ENCODE data around the gene ATG7.

ATG7 gene

DNA sequence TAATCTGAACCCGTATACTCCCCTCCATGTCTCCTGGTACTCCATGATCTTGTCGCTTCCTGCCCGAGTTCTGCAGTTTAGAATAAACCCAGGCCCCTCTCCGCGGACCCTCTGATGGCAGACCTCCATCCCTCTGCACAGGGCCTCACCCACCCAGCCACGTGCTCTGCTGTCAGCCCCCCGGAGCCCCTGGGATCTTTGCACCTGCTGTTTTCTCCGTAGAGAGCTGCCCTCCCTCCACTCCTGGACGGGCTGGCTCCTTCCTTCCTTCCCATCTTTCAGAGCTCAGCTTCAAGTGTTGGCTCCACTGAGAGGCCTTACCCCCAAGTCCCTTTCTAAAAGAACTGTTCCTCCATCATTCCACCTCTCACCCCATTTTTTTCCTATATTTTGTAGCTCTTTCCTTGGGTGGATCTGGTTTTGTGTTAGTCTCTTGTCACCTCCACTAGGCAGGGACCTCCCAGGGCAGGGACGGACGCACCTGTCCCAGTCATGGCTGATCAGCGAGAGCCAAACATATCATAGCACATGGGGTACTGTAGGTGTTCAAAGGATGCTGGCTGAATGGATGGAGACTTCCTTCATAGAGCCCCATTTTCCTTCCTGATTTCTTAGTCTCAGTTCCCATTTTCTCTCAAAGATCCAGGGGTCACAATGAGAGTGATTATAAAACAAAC is 264.9 kb downstream of the ATG7 start:
- DNase-seq (ENCODE audit: low read depth in 2 of 2): no peak

DNA sequence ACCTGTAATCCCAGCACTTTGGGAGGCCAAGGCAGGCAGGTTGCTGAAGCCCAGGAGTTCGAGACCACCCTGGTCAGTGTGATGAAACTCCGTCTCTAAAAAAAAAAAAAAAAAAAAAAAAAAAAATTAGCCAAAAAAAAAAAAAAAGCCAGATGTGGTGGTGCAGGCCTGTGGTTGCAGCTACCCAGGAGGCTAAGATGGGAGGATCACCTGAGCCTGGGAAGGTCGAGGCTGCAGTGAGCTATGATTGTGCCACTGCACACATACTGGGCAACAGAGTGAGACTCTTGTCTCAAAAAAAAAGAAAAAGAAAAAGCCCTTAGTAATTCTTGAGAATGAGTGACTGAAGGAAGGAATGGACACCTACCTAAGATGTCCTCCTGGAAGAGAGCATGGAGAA is 266.4 kb downstream of the ATG7 start:
- DNase-seq (ENCODE audit: low read depth in 2 of 2): no peak

DNA sequence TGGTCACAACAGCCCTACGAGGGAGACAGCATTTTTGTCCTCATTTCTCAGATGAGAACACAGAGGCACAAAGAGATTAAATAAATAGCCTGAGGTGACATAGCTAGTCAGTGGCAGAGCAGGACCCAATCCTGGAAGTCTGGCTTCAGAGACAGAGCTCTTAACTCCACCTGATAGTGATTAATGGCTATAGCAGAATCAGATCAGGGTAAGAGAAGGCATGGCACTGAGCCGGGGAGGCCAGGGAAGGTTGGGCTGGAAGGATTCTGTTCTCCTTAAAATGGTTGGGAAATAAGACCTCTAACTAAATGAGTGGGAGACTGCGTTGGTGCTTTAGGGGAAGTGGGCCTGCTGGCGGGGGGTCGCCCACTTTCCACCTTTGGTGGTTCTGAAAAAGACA is 267.0 kb downstream of the ATG7 start:
- no peak for DNase-seq (ENCODE audit: low read depth in 2 of 2)

DNA sequence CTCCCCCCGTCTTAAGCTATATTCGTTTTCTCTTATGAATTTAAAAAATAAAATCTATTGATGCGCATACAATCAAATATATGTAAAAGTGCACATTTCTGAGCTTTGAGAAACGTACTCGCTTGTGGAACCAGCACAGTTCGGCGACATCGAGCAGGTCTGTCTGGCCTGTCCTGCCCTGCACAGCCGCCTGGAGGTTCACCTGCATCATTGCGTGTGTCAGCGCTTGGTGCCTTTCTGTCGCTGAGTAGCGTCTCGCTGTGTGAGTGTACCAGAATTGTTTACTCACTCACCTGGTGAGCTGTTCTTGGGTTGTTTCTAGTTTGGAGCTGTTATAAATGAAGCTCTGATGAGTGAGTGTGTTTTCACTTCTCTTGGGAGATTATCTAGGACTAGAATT is 267.5 kb downstream of the ATG7 start:
- DNase-seq (ENCODE audit: low read depth in 2 of 2): no peak

DNA sequence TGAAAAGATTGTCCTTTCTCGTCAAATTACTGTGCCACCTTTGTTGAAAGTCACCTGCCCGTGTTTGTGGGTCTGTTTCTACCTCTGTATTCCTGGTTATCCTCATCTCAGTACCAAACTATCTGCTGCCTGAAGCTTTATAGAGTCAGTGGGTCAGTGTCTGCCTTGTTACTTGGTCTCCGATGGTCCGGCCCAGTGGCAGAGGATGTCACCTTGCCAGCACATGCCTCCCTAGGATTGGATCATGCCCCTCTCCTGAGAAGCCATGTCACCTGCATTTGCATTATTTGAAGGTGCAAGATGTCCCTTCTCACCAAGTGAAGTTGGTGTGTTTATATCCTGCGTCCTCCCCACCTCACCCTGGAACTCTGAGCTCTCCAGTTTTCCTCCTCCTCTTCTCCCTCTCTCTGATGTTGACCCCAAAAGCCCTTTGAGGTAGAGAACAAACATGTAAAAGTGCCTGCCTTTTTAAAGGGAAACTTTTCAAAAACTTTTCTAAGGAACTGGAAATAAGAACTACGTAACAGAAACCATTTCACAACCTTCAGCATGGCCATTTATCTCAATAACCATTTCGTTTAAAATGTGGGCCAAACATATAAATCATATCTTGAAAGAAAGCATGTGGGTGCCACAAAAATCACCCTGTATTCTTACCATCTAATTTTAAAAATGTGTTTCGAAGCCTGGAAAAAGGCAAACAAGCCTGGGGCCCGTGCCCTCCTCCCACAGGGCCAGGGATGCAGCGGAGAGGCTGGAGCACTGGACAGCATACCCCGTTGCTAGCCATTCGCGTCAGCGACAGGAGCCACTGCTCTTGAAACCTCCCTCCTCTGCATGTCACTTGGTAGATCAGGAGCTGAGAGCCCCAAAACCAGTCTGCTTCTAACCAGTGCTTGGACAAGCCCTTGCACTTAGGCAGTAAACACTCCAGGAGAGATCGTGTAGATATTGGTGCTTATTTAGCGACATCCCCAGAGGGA is 269.4 kb downstream of the ATG7 start:
- no peak for DNase-seq (ENCODE audit: low read depth in 2 of 2)

DNA sequence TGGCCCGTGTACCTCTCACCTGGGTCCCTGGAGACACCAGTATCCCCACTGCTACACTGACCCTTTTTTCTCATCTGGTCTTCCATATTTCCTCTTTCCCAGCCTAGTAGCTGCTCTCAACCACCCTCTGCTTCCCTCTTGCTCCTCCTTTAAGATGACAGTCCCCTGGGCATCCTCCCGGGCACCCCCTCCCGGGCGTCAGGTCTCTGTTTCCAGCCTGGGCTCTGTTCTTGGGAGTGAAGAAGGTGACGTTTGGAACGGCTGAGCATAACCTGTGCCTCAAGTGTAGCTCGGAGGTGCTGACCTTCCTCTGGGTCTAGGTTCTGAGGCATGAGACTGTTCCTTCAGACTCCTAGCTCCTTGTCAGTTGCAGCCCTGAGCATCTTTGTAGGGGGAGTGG is 270.4 kb downstream of the ATG7 start:
- DNase-seq (ENCODE audit: low read depth in 2 of 2): no peak

DNA sequence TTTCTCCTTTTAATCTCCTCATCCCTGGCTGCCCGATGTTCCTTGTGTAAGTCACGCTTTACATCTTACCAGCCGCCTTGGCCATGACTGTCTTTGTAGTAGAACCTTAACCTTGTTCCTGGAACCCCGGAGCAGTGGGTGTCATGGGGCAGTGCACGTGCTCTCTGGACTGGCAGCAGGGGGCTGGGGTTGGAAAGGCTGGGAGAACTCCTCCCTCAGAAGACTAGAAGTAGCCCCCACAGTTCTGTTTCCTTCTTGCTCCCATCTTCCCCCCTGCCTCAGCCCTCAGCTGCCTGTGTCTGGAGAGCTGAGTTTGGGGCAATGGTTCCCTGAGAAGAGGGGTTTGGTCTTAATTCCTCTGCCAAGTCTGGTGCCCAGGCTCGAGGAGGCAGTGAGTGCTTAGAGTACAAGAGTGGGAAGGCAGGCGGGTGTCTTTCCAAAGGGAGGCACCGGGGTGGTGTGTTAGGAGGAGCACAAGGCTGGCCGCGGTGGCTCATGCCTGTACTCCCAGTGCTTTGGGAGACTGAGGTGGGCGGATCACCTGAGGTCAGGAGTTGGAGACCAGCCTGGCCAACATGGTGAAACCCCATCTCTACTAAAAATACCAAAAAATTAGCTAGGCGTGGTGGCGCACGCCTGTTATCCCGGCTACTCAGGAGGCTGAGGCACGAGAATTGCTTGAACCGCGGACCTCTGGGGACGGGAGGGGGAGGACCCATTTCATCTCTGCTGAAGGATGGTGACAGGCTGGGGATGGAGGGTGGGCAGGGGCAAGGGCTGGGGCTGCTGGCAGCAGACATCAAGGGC is 271.1 kb downstream of the ATG7 start:
- no peak for DNase-seq (ENCODE audit: low read depth in 2 of 2)

DNA sequence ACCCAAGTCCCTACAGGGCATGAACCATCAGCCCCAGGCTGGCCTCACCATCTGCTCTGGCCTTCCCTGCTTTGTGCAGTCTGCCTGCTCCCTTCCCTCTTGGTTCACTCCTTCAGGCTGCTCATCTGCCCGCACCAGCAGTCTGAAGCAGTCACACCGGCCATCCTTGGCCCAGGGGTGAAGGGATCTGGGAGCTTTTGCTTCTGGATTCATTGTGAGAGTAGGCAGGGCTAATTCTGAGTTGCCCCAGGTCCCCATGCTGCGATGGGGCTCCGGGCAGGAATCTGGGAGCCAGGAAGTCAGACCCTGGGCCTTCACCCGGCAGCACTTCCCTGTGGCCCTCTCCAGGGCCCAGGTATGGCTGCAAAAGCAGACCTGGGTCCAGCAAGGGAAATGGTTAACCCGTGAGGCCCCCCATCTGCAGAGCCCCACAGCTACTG is 271.8 kb downstream of the ATG7 start:
- no peak for DNase-seq (ENCODE audit: low read depth in 2 of 2)

DNA sequence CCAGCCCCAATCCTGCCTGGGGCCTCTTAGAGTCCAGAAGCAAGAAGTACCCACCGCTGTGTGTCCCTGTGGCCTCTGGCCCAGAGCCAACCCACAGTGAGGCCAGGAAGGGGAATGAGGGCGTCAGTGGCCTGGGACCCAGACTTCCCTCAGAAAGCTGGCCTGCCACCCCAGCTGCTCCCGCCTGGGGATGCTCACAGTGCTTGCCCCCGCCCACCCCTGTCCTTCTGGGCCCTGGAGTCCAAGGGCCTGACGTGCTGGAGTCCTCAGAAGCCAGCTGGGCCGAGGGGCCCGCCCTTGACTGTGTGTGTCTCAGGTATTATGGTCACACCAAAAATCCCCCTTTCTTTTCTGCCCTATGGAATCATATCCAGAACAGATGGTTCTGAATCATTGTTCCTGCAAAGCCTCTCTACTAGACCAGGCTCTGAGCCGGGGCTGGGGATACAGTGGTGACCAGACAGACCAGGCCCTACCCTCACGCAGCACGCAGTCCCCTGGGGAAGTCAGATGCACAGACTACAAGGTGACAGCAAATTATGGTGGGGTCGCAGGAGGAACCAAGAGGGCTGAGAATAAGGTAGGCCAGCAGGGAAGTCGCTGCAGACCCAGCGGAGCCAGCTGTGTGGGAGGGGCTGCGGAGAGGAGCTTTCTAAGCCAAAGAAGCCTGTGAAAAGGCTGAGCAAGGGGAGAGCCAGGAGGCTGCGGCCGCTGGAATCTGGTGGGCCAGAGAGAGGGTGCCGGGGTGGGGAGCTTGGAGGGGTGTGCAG is 272.4 kb downstream of the ATG7 start:
- DNase-seq (ENCODE audit: low read depth in 2 of 2): no peak

DNA sequence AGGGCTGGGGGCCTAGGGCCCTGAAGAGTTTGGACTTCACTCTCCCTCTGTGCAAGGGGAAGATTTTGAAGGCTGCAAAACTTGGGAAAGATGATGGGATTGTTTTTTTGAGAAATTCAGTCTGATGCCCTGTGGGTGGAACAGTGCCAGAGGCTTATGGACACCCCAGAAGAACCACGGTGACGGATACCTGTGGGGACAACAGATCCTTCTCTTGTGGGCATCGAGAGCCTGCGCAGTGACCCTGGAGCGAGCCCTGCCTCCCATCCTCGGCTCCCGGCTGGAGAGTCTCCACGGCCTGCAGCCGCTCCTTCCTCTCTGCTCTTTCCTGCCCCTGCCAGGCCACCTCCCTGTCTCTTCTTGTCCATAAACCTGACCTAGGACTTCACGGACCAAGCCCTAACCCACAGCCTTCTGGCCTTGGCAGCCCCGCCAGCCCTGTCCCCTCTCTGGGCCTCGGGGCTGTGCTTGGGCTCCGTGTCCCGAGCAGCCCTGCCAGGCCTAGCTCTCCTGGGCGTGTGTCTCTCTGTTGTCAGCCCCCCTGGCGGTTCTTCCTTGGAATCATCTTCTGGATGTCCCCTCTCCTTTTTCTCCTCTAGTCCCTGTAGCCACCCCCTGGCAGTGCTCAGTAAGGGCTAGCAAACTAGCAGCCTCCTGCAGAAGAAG is 273.1 kb downstream of the ATG7 start:
- DNase-seq (ENCODE audit: low read depth in 2 of 2): no peak

DNA sequence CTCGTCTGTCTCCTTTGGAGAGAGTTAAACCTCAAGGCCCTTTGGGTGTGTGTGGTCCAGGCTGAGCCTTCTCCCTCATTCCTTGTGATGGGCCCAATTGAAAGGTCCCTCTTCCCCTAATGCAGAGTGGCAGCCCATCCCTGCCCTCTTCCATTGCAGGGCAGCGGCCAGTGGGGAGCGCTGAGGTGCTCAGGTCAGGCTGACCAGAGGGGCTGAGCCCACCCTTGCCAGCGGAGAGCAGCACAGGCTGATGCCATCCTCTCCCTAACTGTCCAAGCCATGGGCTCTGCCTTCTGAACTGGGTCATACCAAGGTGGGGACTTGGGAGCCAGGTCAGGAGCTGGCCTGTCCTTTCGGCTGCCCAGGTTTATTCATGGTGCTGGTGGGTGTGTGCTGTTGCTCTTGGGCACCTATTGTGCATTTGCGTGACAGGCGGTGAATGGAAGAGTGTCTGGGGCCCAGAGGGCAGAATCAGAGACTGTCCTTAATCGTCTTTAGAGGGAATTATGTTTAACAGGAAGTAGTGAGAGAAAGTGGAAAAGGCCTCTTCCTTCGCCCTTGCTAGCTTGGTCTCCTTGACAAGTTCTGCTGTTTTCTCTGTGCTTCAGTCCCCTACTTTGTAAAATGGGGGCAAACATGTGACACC is 274.6 kb downstream of the ATG7 start:
- no peak for DNase-seq (ENCODE audit: low read depth in 2 of 2)

DNA sequence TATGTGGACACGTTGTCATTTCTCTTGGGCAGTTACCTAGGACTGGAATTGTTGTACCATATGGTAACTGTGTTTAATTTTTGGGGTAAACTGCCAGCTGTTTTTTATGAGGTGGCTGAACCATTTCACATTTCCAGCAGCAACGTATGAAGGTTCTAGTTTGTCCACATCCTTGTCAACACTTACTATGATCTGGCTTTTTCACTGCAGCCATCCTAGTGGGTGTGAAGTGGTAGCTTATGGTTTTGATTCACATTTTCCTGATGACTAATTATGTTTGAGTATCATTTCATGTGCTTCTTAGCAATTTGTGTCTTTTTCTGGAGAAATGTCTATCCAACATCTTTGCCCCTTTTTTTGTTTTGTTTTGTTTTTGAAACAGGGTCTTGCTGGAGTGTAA is 275.3 kb downstream of the ATG7 start:
- DNase-seq (ENCODE audit: low read depth in 2 of 2): no peak

DNA sequence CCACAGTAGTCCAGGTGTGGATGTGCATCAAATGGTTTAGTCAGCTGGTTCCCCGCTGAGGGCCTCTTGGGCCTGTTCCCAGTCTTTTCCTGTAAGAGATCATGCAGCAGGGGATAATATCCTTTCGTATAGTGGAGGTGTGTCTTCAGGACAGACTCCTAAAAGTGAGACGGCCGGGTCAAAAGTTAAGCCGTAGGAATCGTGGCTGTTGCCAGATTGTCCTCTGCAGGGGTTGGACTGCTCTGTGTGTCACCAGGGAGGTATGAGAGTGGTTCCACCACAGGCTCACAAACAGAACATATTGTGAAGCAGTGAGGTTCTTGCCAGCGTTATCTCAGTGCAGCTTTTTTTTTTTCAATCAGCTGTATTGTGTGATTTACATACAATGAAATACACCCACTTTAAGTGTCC is 276.5 kb downstream of the ATG7 start:
- no peak for DNase-seq (ENCODE audit: low read depth in 2 of 2)

DNA sequence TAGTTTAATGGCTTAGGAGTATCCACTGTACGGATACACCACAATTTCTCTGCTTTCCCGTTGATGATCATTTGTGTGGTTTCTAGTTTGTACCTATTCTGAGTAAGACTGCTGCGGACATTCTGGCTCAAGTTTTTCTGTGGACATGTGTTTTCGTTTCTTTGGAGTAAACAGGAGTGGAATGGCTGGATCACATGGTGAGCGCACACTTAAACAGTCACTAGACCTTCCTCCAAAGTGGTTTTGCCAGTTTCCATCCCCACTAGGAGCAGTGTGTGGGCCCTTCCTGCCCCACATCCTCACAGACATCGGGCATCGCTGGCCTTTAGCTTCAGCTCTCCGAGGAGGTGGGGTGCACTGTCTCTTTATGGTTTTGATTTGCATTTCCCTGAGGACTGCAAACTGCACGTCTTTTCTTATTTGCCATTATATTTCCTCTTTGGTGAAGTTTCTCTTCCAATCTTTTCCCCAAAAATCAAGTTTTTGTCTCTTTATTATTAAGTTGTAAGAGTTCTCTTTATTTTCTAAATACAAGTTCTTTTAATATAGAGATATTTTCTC is 277.5 kb downstream of the ATG7 start:
- no peak for DNase-seq (ENCODE audit: low read depth in 2 of 2)

DNA sequence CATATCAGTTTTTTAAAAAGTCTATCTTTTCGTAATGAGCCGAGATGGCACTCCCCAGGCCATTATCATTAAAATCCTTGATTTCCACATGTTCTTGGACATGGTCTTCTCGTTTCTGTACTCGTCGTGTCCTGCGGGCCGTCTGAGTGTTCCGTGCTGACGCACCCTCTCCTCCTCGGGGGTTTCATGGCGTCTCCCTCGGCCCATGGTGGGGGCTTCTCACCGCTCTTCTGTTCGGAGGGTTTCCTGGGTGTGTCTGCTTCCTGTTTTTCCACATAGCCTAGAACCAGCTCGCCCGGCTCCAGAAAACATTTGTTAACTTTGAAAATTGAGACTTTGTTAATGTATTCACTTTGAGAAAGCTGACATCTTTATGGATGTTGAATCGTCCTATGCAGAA is 278.8 kb downstream of the ATG7 start:
- no peak for DNase-seq (ENCODE audit: low read depth in 2 of 2)

DNA sequence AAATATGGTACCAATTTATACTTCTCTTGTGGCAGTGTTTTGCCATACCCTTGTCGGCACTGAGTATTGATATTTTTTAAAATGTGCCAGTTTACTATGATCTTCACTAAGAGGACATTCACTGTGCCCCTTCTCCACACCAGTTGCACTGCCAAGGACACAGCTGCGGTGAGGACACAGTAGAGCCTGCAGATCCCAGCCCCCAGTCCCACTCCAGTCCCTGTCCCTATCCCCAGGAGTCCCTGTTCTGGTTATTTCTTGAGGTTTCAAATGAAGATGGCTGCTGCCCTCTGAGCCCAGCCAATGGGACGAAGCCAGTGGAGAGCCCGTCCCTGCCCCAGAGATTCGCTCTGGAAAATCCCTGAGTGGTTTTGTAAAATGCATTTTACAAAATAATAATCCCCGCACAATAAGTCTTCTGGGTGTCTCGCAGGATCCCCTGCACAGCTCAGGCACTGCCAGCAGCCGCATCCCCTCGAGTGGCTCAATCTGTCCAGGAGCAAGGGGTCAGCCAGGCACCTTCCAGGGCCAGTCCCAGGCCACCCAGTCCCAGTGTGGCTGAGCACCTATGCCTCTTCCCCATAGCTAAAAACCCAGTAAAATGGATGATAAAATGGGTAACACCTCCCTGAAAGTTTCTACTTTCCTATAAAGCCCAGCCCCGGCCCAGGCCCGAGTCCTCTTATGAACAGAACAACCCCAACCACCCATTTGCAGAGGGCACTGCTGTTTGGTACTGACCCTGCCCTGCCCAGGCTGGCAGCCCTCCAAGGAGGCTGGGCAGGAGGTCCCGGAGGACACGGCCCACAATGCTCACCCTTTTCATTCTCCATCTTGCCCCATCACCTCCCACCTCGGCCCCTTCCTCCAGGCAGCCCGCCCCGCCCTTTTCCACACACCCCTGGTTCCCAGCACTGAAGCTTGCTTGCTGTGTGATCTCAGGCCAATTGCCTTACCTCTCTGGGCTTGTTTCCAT is 280.4 kb downstream of the ATG7 start:
- DNase-seq (ENCODE audit: low read depth in 2 of 2): no peak

DNA sequence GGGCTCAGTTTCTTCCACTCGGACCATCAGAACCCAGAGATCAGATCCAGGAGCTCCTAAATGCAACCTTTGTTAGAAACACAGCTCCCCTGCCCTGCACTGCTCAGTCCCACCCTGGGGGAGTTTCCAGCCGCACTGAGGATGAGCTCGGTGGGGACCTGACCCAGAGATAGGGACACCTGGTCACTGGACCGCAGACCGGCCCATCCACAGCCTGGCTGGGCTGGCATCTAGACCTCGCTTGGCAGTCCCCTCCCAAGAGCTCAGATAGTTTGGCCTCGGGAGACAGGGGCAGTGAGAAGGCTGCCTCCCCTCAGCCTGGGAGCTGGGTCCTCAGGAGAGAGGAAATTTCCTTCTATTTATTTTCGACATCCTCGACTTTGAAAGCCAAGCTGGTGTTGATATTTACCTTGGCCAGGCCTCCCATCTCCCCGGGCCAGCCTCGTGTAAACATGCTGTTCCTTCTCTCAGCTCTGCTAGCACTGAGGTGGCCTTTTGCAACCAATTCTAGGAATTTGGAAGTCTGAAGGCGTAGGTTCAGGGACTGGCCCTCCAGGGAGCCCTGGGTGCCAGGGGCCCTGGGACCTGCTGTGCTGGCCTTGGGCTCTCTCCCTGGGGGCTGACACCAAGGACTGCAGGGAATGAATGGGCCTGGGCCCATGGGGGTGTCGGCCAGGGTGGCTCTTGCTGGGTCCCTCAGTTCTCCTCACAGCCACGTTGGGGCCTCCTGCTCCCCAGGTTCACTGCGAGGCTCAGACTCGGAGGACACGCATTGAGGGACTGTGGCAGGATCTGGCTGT is 281.4 kb downstream of the ATG7 start:
- no peak for DNase-seq (ENCODE audit: low read depth in 2 of 2)

DNA sequence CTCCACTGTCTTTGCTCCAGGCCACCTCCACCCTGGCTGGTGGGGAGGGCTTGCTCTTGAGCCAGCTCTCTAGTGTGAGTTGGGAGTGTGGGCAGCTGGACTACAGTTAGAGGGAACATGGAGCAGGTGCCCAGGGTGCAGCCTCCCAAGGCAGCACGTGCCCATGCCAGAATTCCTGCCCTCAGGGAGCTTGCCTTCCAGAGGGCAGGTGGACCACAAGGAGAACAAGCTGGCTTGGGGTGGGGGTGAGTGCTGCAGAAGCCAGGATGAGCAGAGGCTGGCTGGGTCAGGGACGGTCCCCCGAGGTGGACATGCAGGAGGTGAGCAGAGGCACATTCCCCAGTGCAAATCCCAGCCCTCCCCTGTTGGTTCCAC is 282.0 kb downstream of the ATG7 start:
- no peak for DNase-seq (ENCODE audit: low read depth in 2 of 2)

All from stimulated activated CD4-positive, alpha-beta T cell treated with anti-CD3 and anti-CD28 coated beads, Interleukin-15, amount 100 ng/mL, for 48 hours (primary cell).